HG03575 (cell line): ENCODE measurements around the gene TOR1A.

Source experiments
- ATAC-seq: cut with Tn5 transposase; IDR thresholded peaks from one replicate; pipeline ENCODE4 v1.9.1; 2021; ENCODE audit not compliant: unreplicated experiment, insufficient number of reproducible peaks, low FRiP score; ENCODE audit errors: extremely low read depth

TOR1A gene

DNA sequence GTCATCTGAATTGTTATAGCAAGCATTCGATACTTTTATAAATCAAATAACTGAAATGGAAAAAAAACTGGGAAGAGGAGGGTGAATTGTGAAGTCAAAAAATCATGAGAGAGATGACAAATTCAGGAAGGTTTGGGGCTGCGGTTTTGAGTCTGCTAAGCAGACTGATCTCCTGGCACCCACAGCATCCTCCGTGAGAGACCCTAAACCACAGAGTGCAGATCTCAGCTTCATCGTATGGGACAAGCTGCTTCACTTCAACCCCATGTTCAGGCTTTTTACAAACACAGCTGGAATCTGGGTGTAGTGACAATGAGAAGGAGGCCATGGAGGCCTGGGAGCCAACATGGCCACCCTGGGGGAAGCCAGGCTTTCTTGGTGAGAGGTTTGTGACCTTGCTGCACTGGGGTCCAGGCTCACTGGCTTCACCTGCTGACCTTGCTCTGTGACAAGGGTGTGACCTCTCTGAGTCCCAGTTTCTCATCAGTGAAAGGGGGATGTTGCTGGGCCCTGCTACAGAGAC is 30.7 kb upstream of the TOR1A start:
- no peak for ATAC-seq

DNA sequence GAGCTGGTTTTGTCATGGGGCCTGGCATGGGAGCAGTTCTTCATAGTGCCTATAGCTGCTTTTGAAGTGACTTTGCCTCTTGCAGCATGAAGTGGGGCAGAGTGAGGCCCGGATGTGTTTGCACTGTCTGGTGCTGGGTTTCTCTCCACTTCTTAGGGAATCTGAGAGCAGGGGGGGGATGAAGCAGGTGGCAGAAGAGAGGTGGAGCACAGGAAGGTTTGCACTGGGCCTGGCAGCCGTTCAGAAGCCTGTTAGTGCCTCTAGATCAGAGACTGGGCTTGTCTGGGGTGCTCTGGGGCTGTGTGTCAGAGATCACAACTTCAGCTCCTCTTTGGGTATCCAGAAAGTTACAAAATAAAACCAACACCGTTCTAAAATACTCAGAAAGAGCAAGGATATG is 29.7 kb upstream of the TOR1A start:
- ATAC-seq: no peak

DNA sequence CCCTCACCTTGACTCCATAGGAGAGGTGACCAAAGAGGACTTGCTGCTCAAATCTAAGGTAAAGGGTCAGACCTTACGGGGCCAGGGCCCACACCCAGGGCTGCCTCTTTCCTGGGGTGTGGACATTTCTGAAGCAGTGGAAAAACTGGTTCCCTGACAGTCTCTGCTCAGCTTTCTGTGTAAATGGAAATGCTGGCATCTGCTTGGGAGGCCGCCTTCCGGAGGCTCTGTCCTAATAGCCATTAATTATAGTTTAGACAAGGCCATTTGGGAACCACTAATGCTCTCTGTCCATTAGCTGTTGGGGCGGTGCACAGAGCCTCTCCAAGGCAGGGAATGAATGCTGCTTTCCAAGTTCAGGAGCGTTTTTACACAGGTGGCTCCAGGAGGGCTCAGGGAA is 28.6 kb upstream of the TOR1A start:
- no peak for ATAC-seq

DNA sequence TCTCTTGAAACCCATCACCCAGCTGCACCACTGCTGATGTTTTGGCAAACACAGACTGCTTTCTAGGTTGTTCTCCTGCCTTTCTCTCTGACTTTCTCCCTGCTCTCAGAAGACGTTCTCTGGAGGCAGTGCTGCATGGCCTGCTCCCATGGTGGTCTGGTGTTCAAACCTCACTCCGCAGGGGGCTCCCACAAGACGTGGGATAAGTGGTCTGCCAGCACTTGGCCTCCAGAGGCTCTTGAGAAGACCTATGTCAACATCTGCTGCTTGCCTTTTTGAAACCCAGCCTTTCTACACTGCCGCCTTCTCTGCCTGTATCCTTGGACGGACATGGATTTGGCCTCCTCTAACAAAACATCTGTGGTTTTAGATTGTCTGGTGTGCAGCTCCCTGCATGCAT is 27.9 kb upstream of the TOR1A start:
- ATAC-seq: no peak

DNA sequence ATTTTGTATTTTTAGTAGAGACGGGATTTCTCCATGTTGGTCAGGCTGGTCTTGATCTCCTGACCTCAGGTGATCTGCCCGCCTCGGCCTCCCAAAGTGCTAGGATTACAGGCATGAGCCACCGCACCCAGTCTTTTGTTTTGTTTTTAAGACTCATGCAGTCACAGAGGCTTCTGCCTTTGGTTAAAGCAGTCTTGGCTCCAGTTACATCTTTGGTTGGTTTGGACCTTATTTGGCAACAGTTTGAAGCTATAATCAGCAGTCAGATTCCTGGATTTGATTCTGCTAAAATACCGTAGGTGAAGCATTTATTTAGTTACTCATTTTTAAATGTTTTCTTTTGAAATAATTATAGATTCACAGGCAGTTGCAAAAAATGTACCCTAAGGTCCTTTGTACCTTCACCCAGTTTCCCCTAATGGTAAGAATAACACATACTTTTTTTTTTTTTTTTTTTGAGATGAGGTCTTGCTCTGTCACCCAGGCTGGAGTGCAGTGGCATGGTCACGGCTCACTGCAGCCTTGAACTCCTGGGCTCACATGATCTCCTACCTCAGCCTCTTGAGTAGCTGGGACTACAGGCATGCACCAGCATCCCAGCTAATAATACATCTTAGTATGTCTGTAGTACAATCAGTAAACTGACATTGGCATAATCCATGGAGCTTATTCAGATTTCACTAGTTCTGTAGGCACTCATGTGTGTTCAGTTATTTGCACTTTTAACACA is 27.1 kb upstream of the TOR1A start:
- no peak for ATAC-seq

DNA sequence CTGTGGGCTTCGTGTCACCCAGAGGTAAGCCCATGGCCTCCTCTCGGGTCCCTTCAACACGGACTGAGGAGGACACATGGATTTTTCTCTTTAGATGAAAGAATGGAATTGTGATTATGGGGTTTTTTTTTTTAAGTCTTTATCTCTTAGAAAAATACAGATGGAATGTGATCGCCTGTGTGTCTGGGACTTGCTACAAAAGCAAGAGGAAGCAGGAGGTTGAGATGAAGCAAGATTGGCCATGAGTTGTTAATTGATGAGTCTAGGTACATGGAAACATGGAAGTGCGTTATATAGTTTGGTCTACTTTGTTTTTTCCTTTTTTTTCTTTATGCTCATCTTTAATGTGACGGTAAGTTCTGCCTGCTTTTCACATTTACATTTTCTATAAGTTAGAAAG is 26.0 kb upstream of the TOR1A start:
- no peak for ATAC-seq

DNA sequence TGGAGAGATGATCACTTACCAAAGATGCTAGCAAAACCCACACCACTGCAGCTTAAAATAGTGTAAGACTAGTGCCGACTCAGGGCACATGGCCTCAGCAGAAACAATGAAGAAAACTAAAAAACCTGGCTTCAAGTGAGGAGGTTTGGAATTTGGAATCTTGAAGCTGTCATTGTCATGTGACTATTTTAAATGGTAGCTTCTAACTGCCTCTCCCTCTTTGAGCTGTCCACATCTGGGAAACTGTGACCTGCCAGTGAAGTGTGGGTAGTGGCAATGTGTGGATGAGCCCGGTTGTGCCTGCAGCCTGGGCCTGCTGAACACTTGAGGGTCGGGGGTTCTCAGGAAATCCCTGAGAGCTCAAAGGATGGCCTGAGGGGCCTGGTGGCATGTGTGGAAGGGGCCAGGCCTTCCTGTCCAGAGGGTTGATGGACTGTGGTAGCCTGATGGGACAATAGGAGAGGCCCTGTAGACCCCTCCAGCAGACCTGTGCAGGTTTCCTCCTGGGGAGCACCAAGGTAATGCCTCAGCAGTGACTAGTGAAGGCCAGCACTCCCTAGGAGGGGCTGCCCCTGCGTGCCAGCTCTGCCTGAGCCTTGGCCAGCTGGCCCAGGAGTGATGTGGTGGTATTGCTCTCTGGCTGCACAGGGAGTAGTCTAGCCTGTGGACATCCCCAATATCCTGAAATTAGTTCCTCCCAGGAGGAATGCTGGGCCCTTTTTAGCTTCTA is 24.9 kb upstream of the TOR1A start:
- no peak for ATAC-seq

DNA sequence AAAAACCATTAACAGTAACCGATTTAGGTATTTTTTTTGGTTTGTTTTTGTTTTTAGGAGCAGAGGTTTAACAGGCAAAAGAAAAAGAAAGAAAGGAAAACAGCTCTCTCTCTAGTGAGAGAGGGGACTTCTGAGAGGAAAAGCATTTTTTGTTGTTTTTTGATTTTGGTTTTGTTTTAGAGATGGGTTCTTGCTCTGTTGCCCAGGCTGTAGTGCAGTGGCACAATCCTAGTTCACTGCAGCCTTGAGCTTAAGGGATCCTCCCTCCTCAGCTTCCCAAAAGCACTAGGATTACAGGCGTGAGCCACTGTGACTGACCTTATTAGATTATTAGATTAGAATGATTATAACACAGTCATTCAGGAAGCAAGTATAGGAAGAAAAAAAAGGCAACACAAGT is 21.4 kb upstream of the TOR1A start:
- no peak for ATAC-seq

DNA sequence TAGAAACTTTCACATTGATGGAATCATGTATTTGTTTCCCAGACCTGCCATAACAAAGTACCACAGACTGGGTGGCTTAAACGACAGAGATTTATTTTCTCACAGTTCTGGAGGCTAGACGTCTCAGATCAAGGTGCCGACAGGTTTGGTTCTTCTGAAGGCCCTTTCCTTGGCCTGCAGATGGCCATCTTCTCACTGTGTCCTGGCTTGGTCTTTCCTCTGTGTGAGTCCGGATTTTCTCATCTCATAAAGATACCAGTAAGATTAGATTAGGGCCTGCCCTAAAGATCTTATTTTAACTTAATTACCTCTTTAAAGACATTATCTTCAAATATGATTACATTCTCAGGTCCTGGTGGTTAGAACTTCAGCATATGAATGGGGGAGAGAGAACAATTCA is 17.1 kb upstream of the TOR1A start:
- ATAC-seq: no peak

DNA sequence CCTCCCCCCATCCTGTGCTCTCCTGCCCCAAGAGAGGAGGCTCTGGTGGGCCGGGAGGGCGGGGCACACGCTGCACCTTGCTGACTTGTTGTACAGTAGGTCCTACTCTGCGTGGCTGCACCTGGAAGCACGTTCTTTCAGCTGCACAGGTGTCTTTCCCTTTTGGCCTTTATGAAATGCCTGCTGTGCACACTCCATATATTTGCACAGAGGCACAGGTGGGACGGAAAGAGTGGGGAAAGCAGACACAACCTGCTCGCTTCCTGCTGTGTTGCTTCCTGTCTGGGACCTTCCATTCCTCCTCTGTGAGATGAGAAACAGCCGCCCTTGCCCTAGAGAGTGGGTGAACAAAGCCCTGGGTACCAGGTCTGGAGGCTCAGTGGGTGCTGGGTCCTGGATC is 16.1 kb upstream of the TOR1A start:
- no peak for ATAC-seq

DNA sequence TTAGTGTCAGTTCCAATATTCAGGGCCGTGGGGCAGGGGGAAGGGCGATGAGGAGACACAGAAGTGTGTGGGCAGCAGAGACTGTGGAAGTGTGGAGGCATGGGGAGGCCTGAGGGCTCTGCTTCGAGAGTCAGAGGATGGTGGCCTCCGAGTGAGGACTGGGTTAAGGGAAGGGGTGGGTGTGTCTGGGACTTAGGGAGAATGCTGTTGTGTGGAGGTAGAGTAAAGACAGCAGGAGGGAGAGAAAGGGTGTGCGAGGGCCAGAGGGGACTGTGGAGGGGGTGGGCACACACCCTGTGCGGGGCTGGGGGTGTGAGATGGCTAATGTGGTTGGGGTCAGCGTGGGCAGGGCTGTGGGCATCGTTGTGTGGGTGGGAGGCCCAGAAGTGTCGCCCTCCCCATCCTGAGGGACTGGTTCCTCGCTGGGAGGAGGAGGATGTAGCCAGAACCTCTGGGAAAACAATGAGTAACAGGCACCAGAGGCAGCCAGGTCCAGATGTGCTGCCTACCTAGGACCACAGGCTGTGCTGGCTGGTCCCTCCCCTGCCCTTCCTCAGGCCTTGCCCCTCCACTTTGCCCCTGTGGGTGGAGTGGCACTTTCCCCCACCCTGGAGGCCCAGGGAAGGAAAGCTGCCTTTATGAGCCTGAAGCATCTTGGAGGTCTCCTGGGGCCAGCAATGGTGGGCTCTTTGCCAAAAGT is 15.5 kb upstream of the TOR1A start:
- no peak for ATAC-seq

DNA sequence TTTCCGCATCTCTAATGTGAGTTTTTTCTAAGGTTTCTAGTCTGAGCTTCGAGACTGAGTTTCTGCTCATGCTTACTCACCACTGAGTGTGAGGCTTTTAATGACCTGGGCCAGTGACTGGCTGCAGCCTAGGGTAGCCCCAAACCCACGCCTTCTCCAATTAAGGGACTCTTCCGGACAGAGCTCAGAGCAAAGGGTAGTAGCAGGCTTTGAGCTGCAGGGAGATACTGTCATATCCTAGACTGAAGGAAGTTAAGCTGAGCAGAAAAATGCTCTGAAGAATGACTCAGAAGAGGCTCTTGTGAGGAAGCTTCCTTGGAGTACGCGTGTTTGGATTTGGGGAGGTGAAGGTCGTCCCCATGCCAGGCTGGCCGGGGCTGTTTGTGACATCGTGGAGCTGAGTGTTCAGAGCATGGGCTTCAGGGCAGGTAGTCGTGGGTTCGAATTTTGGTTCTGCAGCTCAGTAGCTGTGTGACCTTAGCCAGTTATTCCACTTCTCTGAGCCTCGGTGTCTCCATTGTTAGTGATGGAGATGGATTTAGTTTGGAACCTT is 14.8 kb upstream of the TOR1A start:
- ATAC-seq: no peak

DNA sequence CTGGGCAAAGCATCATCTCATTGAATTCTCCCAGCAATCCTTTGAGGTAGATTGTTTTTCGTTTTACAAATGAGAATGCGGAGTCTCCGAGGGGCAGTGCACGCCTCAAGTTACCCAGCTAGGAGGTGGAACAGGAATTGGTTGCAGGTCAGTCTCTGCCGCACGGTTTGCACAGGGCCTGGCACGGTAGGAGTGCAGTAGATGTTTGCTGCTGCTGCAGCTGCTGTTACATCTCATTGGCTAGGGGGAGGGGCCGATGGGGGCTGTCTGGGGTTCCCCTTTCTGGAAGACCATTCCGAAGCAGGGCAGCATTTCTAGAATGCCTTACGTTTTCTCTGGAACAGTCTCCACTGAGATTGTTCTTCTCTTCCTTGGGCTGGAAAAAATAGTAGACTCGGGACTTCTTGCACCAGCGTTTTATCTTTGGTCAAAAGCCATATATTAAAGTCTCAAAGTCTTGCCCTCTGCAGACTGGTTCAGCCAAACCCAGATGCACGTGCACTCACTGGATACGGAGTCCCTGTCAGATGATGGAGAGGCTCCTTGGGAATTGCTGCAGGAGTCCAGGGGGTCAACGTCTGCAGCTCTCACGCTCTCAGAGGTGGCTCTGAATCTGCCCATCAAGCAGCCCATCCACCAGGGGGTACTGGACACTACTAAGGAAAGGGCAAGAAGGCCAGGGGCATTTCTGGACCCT is 12.5 kb upstream of the TOR1A start:
- ATAC-seq: no peak

DNA sequence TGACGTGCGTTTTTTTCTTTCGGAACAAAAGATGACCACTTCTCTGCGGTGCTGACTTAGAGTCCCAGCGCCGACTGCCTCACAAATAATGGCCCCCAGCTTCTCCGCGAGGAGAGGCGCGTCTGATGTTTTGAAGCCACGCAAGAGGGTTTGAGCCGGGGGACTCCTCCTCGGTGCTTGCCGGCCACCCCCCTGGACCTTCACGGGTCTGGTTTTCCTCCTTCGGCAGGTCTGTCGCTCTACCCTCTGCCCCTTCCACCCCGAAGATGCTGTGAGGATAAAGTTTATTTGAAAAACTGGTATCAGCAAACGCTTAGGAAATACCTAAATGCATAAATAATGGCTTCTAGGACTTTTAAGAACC is 11.9 kb upstream of the TOR1A start:
- ATAC-seq: no peak

DNA sequence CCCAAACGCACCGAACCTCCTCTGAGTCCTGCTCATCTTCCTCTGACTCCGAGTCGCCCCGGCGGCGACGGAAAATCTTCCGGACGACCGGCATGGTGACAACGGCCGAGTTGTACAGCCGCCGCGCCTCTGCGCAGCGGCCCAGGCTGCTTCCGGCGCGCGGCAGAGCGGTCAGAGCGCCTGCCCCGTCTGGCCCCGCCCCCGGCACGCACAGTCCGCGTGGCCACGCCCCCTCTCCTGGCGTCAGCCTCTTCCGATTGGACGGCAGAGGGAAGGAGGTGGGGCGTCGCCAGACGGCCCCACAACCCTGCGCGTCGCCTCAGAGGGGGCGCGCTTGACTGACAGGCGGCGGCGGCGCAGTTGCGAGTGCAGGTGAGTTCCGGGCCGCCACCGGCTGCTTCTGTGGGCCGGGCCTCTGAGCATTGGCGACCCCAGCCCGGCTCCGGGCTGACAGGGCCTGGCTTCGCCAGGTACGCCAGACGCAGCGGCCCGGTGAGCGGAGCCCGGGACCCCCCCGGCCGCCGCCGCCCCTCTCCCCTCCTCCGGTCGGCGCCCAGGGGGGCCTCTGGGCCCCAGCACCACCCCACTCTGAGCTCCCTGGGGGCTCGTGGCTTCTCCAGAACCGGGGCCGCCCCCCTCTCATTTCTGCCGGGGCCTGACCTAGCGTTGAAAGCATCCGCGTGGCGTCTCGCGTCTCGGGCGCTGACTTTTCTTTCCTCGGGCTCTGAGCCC is 11.4 kb upstream of the TOR1A start, which contains the start of the genes C9orf78 and USP20:
Gene C9orf78, minus strand, starts transcription at position 148 of the 732 bp plus-strand sequence. Its CDS starts 54 bp downstream, at position 94.
Gene USP20, plus strand, starts transcription at position 331 of the 732 bp plus-strand sequence. CDS start 17,098 bp downstream, outside the sequence.
- ATAC-seq: no peak

DNA sequence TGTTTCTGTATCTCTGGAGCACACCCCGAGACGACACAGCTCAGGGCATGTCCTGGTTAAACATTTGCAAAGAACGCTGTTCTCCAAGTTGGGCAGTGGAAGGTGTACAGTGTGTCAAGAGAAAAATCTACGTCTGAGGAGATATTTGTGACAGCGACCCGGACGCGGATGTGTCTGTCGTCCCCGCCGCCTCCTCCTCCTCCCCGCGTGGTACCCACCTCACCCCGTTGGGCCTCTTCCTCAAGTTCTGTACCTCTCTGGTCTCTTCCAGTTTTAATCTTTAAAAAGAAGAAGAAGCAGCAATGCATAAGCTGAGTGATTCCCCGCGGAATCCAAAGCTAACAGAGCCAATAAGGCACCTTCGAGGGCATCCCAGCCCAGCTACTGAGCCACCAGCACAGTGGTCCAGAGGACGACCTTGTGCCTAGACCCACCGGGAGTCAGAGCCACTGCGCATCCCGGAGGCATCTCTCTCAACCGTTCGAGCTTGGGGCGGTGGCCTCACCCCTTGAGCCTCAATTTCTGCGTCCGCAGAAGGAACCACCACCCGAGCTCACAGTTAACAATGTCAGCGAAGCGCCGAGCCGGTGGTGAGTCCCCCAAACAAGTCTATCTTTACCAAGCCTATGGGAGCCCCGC is 10.7 kb upstream of the TOR1A start:
- no peak for ATAC-seq

DNA sequence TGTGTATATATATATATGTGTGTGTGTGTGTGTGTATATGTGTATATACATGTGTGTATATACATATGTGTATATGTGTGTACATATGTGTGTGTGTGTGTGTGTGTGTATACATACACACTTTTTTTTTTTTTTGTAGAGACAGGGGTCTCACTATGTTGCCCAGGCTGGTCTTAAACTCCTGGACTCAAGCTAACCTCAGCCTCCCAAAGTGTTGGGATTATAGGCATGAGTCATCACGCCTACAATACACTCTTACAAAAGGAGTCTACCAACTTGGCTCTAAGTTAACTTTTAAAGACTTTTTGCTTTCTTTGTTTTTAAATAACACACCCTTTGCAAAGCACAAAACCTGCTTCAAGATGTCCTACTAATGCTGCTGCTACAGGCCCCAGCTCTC is 9.0 kb upstream of the TOR1A start:
- no peak for ATAC-seq

DNA sequence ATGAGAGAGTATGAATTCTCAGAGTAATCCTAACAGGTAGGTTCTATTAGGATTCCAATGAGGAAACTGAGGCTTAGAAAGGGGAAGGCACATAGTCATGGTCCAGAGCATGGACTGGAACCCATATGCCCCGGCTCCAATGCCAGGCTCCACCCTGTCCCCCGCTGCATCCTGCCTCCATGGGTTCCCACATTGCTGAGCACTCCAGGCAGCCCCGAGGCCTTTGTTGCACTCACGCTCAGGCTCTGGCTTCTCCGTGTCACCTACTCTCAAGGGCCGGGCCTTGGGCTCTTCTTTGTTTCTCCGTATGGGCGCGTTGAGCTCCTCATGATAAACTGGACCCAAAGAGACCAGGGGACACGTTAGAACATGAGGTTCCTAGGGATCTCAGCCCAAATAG is 5.0 kb upstream of the TOR1A start:
- no peak for ATAC-seq
